GM12878 (cell line): Measurements from ENCODE around the gene TIMP2. TPM values are rescaled to one million over a fixed set of nuclear protein-coding genes. Genes with fewer than 3 reads are reported as not detected.

ENCODE experiments used
- ATAC-seq: fragments of 200-7000 bp; cut with Tn5 transposase; 3 replicates; pipeline ENCODE4 v1.9.1; 2020; ENCODE audit warnings: mild to moderate bottlenecking, moderate library complexity
- BruUV-seq: library from RNA; stranded (reverse); fragments of 400-500 nt; replicated peaks from 2 replicates; lab custom pipeline; 2021; lab: Mats Ljungman, UMichigan
- CTCF ChIA-PET: fragments of 300-600 bp; sonication (Branson Sonifier 250); formaldehyde crosslinking; extraction: SDS; loops from one replicate; lab custom pipeline; 2021; ENCODE audit warnings: inconsistent platforms; lab: Yijun Ruan, JAX
- POLR2A ChIA-PET: fragments of 350-600 bp; formaldehyde crosslinking; extraction: SDS; loops from one replicate; lab custom pipeline; 2021; ENCODE audit warnings: inconsistent platforms; lab: Charles Lee
- RAD21 ChIA-PET: fragments of 300-600 bp; sonication (Branson Sonifier 250); formaldehyde crosslinking; loops from one replicate; lab custom pipeline; 2023; ENCODE audit warnings: antibody characterized with exemption; ENCODE audit not compliant: unreplicated experiment; lab: Charles Lee
- SMC1A ChIA-PET: fragments of 300-600 bp; sonication (Branson Sonifier 250); formaldehyde crosslinking; loops from one replicate; lab custom pipeline; 2023; ENCODE audit not compliant: unreplicated experiment, uncharacterized antibody; lab: Charles Lee
- DNase-seq: peaks from one replicate; pipeline ENCODE4 v3.0.0-alpha.2; 2011; ENCODE audit warnings: low read depth, low spot score
- FAIRE-seq: peaks from 3 replicates; lab custom pipeline; 2011; peaks lifted over from hg19 to GRCh38; lab: Jason Lieb, UNC
- H2AFZ ChIP-seq: 2 replicates; pipeline ENCODE4 v1.6.0; 2011; ENCODE audit warnings: low read depth, low read length, control low read depth; ENCODE audit not compliant: control insufficient read depth
- H3K27ac ChIP-seq: 2 replicates; pipeline ENCODE4 v1.5.1; 2011; ENCODE audit warnings: control low read depth; ENCODE audit not compliant: control insufficient read depth, insufficient read depth
- H3K27me3 ChIP-seq, 2 experiments: replicated peaks in 1 of 2; 2 replicates each; pipeline versions ENCODE4 v1.6.0 to v1.6.1; 2011; ENCODE audit warnings: low read length in 1 of 2; ENCODE audit not compliant: control insufficient read depth in 2 of 2, insufficient read depth in 2 of 2
- H3K36me3 ChIP-seq, 2 experiments: 2 replicates each; pipeline ENCODE4 v1.5.1; 2011; ENCODE audit warnings: low read length in 1 of 2; ENCODE audit not compliant: control insufficient read depth in 2 of 2, insufficient read depth in 2 of 2
- H3K4me1 ChIP-seq: 2 replicates; pipeline ENCODE4 v1.6.1; 2011; ENCODE audit warnings: mild to moderate bottlenecking, low read length, moderate library complexity, mixed read lengths; ENCODE audit not compliant: control insufficient read depth, insufficient read depth
- H3K4me2 ChIP-seq: 2 replicates; pipeline ENCODE4 v1.6.0; 2011; ENCODE audit warnings: control low read depth; ENCODE audit not compliant: control insufficient read depth, insufficient read depth
- H3K4me3 ChIP-seq: fragments of 200-600 bp; sonication (generic); 2 replicates; pipeline ENCODE4 v1.5.1; 2016
- H3K79me2 ChIP-seq: 2 replicates; pipeline ENCODE4 v1.6.0; 2011; ENCODE audit warnings: low read length; ENCODE audit not compliant: control insufficient read depth, insufficient read depth
- H3K9ac ChIP-seq: 2 replicates; pipeline ENCODE4 v1.8.0; 2011; ENCODE audit warnings: low read length, control low read depth, mixed read lengths; ENCODE audit not compliant: control insufficient read depth, insufficient read depth
- H3K9me3 ChIP-seq: replicated peaks from 3 replicates; pipeline ENCODE4 v1.5.1; 2011; ENCODE audit warnings: mild to moderate bottlenecking, low read length; ENCODE audit not compliant: control insufficient read depth, insufficient read depth
- H4K20me1 ChIP-seq: 2 replicates; pipeline ENCODE4 v1.6.0; 2011; ENCODE audit not compliant: control insufficient read depth, insufficient read depth
- BCL11A ChIP-seq: IDR thresholded peaks from 2 replicates; pipeline ENCODE4 v1.6.1; 2011; ENCODE audit warnings: low read depth, low read length
- GABPA ChIP-seq: IDR thresholded peaks from 2 replicates; pipeline ENCODE4 v1.6.1; 2014; ENCODE audit warnings: antibody characterized with exemption, low read depth, mild to moderate bottlenecking, inconsistent platforms
- HDAC2 ChIP-seq: fragments of 200-600 bp; sonication (generic); IDR thresholded peaks from 2 replicates; pipeline ENCODE4 v1.6.1; 2017
- HDAC6 ChIP-seq: fragments of 200-600 bp; sonication (generic); IDR thresholded peaks from one replicate; pipeline ENCODE4 v1.8.0; 2017; ENCODE audit warnings: antibody characterized with exemption; ENCODE audit not compliant: unreplicated experiment
- MEF2A ChIP-seq: IDR thresholded peaks from 2 replicates; pipeline ENCODE4 v1.6.1; 2011; ENCODE audit warnings: low read depth, mild to moderate bottlenecking, low read length, moderate library complexity; ENCODE audit not compliant: insufficient read depth
- MYC ChIP-seq: IDR thresholded peaks from 2 replicates; pipeline ENCODE4 v1.6.1; 2011; ENCODE audit warnings: mild to moderate bottlenecking, low read length, moderate library complexity, inconsistent platforms; ENCODE audit not compliant: insufficient read depth, insufficient replicate concordance, insufficient read length, severe bottlenecking
- NFYB ChIP-seq: IDR thresholded peaks from 2 replicates; pipeline ENCODE4 v1.6.1; 2011; ENCODE audit warnings: low read depth, mild to moderate bottlenecking, low read length, improper control_type of control experiment, moderate library complexity; ENCODE audit not compliant: insufficient read depth
- POLR2A ChIP-seq: IDR thresholded peaks from 2 replicates; pipeline ENCODE4 v1.6.1; 2011; ENCODE audit warnings: low read depth, mild to moderate bottlenecking, low read length
- POLR2AphosphoS2 ChIP-seq: IDR thresholded peaks from 2 replicates; pipeline ENCODE4 v1.6.1; 2011; ENCODE audit warnings: low read depth, mild to moderate bottlenecking, low read length, improper control_type of control experiment, moderate library complexity
- POU2F2 ChIP-seq: IDR thresholded peaks from 3 replicates; pipeline ENCODE4 v1.6.1; 2011; ENCODE audit warnings: low read depth, mild to moderate bottlenecking, low read length, borderline replicate concordance
- RB1 ChIP-seq: fragments of 450-650 bp; formaldehyde crosslinking; IDR thresholded peaks from 2 replicates; pipeline ENCODE4 v1.6.1; 2017; ENCODE audit warnings: mild to moderate bottlenecking, borderline replicate concordance
- SREBF1 ChIP-seq: IDR thresholded peaks from 2 replicates; pipeline ENCODE4 v1.6.1; 2012; ENCODE audit warnings: mild to moderate bottlenecking, low read length
- ZNF384 ChIP-seq: IDR thresholded peaks from 2 replicates; pipeline ENCODE4 v1.6.1; 2012; ENCODE audit warnings: low read depth, mild to moderate bottlenecking, low read length, improper control_type of control experiment, borderline replicate concordance
- WGBS: methylation state at CpG from one replicate; pipeline ENCODE4 v1.1.6; 2016; ENCODE audit warnings: low lambda C conversion rate; ENCODE audit not compliant: insufficient replicate concordance, insufficient coverage; ENCODE audit errors: missing lambda C conversion rate; 5-methylcytosine and 5-hydroxymethylcytosine counted together
- in situ Hi-C: fragments of 300-500 bp; cut with MboI; formaldehyde crosslinking; loops from 9 replicates; pipeline ENCODE4 v1.14.3; 2018; ENCODE audit warnings: mixed read lengths
- intact Hi-C: fragments of 100-400 bp; cut with micrococcal nuclease; formaldehyde crosslinking; loops from one replicate; pipeline ENCODE4 v1.14.2; 2022; ENCODE audit not compliant: unreplicated experiment
- polyA plus RNA-seq, 11 experiments: library from polyadenylated mRNA; depleted of rRNA in 4 of 11; unstranded in 6 of 11; stranded (reverse) in 5 of 11; fragments of >200 nt; fragmentation: Nextera tagmentation in 4 of 11; fragmentation: Illumina TruSeq in 1 of 11; extraction: Ambion mirVana in 4 of 11; extraction: Trizol in 1 of 11; gene quantifications; 1 replicate in 1 of 11; 2 replicates in 10 of 11; pipeline versions ENCODE4 v1.2.1 to v1.2.3, GENCODE V29; 2011 to 2016; ENCODE audit warnings: inconsistent platforms in 2 of 11, missing spikeins in 2 of 11, low read depth in 1 of 11
- total RNA-seq, 4 experiments: library from RNA; depleted of rRNA in 3 of 4; stranded (reverse); fragments of >200 nt in 3 of 4; fragmentation: Illumina TruSeq in 1 of 4; extraction: Trizol in 1 of 4; gene quantifications; 2 replicates each; pipeline versions ENCODE4 v1.2.1 to v1.2.3, GENCODE V29; 2013 to 2021
- TF ChIP-seq, protein P1 (sequence below): IDR thresholded peaks from 2 replicates; pipeline ENCODE4 v1.6.1; 2011; ENCODE audit warnings: borderline replicate concordance, low read depth, mild to moderate bottlenecking, moderate library complexity, mixed read lengths, low read length; ENCODE audit not compliant: insufficient read depth; ENCODE audit errors: extremely low read length
- TF ChIP-seq, protein P2 (sequence below): fragments of 450-650 bp; formaldehyde crosslinking; IDR thresholded peaks from 2 replicates; pipeline ENCODE4 v1.4.0; 2022; ENCODE audit warnings: mild to moderate bottlenecking, moderate library complexity
- TF ChIP-seq, protein P3 (sequence below): fragments of 450-650 bp; formaldehyde crosslinking; IDR thresholded peaks from 2 replicates; pipeline ENCODE4 v1.5.0; 2022; ENCODE audit warnings: mild to moderate bottlenecking, missing genetic modification characterization

The TIMP2 gene
- total and polyA plus RNA-seq, 10 of the 15 experiments (the other 5 are each of a cell fraction or from before 2014, with no cell fraction given) = 0.03 to 0.41 (median 0.04) TPM; not detected in 7

DNA sequence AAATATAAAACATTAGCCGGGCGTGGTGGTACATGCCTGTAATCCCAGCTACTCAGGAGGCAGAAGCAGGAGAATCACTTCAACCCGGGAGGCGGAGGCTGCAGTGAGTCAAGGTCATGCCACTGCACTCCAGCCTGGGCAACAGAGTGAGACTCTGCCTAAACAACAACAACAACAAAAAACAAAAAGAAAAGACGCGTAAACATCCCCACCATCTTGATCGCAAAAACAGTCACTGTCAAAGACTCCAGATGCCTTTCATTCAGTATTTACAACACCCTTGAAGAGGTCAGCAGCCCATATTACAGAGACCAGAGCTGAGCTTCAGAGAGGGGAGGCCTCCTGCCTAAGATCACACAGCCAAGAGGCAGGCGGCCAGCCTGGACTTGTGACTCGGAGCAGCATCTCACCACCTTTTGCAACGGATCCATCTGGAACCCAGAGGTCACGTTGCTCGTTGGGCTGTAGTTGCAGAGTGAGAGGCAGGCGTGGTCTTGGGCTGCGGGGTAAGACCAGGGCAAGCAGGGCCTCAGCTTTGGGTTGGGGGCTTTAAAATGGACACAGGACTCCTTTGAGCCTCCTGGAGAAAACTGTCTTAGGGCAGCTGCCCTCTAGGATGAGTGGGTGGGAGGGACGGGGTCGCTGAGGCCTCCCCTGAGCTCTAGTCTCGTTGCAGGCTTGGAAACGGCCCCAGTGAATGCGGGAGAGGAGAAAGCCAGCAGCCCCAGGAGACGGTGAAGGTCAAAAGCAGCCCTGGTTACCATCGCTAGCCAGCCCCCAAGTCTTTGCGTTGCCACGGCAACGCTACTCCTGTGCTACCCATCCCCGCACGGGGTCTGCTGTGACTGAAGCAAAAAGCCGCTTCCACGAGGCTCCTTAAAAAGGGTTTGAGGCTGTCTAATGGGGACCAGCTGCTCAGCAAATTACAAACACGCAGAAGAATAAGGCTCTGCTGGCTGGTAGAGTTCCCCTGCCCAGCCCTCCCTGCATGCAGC, 28.5 kb upstream of the TIMP2 start:
- in situ Hi-C loops = no loop called here
- no TSS peak for BruUV-seq
- no peak for ATAC-seq

More for the DNA sequence above, 28.5 kb upstream of the TIMP2 start:
- no peaks in the 10 kb centered on the region for H4K20me1 ChIP-seq
- SMC1A ChIA-PET = no interaction called here
- no peak overlapping the region for H2AFZ ChIP-seq
- intact Hi-C loops = no loop called here
- TF ChIP-seq RB1 (no peak), POLR2AphosphoS2 (no peak), HDAC6 (no peak), POLR2A (no peak), GABPA (no peak), POU2F2 (no peak), BCL11A (no peak), MEF2A (no peak), NFYB (no peak), MYC (no peak), SREBF1 (no peak), ZNF384 (no peak), HDAC2 (no peak)
- TF ChIP-seq, protein P1, sequence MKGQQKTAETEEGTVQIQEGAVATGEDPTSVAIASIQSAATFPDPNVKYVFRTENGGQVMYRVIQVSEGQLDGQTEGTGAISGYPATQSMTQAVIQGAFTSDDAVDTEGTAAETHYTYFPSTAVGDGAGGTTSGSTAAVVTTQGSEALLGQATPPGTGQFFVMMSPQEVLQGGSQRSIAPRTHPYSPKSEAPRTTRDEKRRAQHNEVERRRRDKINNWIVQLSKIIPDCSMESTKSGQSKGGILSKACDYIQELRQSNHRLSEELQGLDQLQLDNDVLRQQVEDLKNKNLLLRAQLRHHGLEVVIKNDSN = no peak
- TF ChIP-seq, protein P2, sequence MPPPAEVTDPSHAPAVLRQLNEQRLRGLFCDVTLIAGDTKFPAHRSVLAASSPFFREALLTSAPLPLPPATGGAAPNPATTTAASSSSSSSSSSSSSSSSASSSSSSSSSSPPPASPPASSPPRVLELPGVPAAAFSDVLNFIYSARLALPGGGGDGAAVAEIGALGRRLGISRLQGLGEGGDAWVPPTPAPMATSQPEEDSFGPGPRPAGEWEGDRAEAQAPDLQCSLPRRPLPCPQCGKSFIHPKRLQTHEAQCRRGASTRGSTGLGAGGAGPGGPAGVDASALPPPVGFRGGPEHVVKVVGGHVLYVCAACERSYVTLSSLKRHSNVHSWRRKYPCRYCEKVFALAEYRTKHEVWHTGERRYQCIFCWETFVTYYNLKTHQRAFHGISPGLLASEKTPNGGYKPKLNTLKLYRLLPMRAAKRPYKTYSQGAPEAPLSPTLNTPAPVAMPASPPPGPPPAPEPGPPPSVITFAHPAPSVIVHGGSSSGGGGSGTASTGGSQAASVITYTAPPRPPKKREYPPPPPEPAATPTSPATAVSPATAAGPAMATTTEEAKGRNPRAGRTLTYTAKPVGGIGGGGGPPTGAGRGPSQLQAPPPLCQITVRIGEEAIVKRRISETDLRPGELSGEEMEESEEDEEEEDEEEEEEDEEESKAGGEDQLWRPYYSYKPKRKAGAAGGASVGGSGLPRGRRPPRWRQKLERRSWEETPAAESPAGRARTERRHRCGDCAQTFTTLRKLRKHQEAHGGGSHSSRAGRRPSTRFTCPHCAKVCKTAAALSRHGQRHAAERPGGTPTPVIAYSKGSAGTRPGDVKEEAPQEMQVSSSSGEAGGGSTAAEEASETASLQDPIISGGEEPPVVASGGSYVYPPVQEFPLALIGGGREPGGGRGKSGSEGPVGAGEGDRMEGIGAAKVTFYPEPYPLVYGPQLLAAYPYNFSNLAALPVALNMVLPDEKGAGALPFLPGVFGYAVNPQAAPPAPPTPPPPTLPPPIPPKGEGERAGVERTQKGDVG (CRISPR knock-in tag) = no peak
- TF ChIP-seq, protein P3, sequence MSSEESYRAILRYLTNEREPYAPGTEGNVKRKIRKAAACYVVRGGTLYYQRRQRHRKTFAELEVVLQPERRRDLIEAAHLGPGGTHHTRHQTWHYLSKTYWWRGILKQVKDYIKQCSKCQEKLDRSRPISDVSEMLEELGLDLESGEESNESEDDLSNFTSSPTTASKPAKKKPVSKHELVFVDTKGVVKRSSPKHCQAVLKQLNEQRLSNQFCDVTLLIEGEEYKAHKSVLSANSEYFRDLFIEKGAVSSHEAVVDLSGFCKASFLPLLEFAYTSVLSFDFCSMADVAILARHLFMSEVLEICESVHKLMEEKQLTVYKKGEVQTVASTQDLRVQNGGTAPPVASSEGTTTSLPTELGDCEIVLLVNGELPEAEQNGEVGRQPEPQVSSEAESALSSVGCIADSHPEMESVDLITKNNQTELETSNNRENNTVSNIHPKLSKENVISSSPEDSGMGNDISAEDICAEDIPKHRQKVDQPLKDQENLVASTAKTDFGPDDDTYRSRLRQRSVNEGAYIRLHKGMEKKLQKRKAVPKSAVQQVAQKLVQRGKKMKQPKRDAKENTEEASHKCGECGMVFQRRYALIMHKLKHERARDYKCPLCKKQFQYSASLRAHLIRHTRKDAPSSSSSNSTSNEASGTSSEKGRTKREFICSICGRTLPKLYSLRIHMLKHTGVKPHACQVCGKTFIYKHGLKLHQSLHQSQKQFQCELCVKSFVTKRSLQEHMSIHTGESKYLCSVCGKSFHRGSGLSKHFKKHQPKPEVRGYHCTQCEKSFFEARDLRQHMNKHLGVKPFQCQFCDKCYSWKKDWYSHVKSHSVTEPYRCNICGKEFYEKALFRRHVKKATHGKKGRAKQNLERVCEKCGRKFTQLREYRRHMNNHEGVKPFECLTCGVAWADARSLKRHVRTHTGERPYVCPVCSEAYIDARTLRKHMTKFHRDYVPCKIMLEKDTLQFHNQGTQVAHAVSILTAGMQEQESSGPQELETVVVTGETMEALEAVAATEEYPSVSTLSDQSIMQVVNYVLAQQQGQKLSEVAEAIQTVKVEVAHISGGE = no peak
- TF ChIP-seq, all 136 proteins: peak for 0
- RAD21 ChIA-PET = no interaction called here
- H3K79me2 ChIP-seq = no peaks in the 10 kb centered on the region
- no peaks in the 10 kb centered on the region; a peak in 2 of 4 replicates for H3K27me3 ChIP-seq
- no peaks in the 10 kb centered on the region for H3K4me1 ChIP-seq
- no peak overlapping the region for H3K4me2 ChIP-seq
- no peak for FAIRE-seq
- no peak overlapping the region for H3K4me3 ChIP-seq
- no peak overlapping the region for H3K9ac ChIP-seq
- no peaks in the 10 kb centered on the region for H3K36me3 ChIP-seq
- no peak for DNase-seq
- WGBS = 40% methylated on average over 28 of the region's 29 CpGs
- no peak overlapping the region for H3K27ac ChIP-seq
- POLR2A ChIA-PET = no interaction called here
- H3K9me3 ChIP-seq = peaks cover 10% of the 10 kb centered on the region; the same call in 2 of the 3 replicates
- CTCF ChIA-PET = no interaction called here
